GM12892 (cell line): Measurements from ENCODE around the gene B3GALT6.

ENCODE experiments used
- POLR2A ChIP-seq: IDR thresholded peaks from 2 replicates; pipeline ENCODE4 v1.6.1; 2011; ENCODE audit warnings: low read depth, low read length, control low read depth
- POLR2AphosphoS5 ChIP-seq: IDR thresholded peaks from 2 replicates; pipeline ENCODE4 v1.6.1; 2011; ENCODE audit warnings: low read depth, low read length, control low read depth
- TAF1 ChIP-seq: IDR thresholded peaks from 2 replicates; pipeline ENCODE4 v1.6.1; 2011; ENCODE audit warnings: low read depth, mild to moderate bottlenecking, control low read depth, low read length, borderline replicate concordance

- TF ChIP-seq POLR2A (no peak), TAF1 (no peak), POLR2AphosphoS5 (no peak)
These were observed 11.2 kb downstream of the B3GALT6 start for GRCh38 chr1:1243266-1243660.
